Measurements from ENCODE around the gene ADH1B. TPM values are rescaled to one million over a fixed set of nuclear protein-coding genes. Genes with fewer than 3 reads are reported as not detected.

The ADH1B gene
- total and polyA plus RNA-seq, 4 donors, result 38.3 to 1,460 (median 911) TPM

- H3K4me3 ChIP-seq (ENCODE audit: low read depth in 1 of 3, low read length in 3 of 3), result no peak overlapping the region
- H3K9ac ChIP-seq (ENCODE audit: low read depth in 1 of 2, low read length in 2 of 2), result no peak overlapping the region
- peaks cover 0 to 31% (median 18%) of the 10 kb centered on the region in 4 donors for H3K36me3 ChIP-seq (ENCODE audit: control insufficient read depth in 4 of 4, insufficient read depth in 3 of 4, low read depth in 1 of 4, low read length in 3 of 4)
- TF ChIP-seq RXRA (IDR thresholded peaks at IDR 0.05) (no peak), JUND (IDR thresholded peaks at IDR 0.05) (no peak), GABPA (IDR thresholded peaks at IDR 0.05 in 1 of 2, conservative IDR thresholded peaks at IDR 0.05 in 1 of 2) (no peak), EGR1 (IDR thresholded peaks at IDR 0.05; ENCODE audit: low read depth in 2 of 2) (no peak), SP1 (IDR thresholded peaks at IDR 0.05) (no peak)
- TF ChIP-seq, protein P1, sequence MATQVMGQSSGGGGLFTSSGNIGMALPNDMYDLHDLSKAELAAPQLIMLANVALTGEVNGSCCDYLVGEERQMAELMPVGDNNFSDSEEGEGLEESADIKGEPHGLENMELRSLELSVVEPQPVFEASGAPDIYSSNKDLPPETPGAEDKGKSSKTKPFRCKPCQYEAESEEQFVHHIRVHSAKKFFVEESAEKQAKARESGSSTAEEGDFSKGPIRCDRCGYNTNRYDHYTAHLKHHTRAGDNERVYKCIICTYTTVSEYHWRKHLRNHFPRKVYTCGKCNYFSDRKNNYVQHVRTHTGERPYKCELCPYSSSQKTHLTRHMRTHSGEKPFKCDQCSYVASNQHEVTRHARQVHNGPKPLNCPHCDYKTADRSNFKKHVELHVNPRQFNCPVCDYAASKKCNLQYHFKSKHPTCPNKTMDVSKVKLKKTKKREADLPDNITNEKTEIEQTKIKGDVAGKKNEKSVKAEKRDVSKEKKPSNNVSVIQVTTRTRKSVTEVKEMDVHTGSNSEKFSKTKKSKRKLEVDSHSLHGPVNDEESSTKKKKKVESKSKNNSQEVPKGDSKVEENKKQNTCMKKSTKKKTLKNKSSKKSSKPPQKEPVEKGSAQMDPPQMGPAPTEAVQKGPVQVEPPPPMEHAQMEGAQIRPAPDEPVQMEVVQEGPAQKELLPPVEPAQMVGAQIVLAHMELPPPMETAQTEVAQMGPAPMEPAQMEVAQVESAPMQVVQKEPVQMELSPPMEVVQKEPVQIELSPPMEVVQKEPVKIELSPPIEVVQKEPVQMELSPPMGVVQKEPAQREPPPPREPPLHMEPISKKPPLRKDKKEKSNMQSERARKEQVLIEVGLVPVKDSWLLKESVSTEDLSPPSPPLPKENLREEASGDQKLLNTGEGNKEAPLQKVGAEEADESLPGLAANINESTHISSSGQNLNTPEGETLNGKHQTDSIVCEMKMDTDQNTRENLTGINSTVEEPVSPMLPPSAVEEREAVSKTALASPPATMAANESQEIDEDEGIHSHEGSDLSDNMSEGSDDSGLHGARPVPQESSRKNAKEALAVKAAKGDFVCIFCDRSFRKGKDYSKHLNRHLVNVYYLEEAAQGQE (IDR thresholded peaks at IDR 0.05), result no peak
- H3K9me3 ChIP-seq (ENCODE audit: control insufficient read depth in 4 of 4, low read length in 3 of 4), result no peaks in the 10 kb centered on the region
- no peaks in the 10 kb centered on the region for H3K4me1 ChIP-seq (ENCODE audit: control insufficient read depth in 4 of 4, insufficient read depth in 4 of 4, low read length in 3 of 4)
- H3K27ac ChIP-seq (ENCODE audit: low read depth in 1 of 2, low read length in 2 of 2), result no peak overlapping the region
- DNase-seq (ENCODE audit: low spot score), result no peak
- H3K27me3 ChIP-seq (ENCODE audit: control insufficient read depth in 4 of 4, insufficient read depth in 4 of 4, low read length in 3 of 4), result no peaks in the 10 kb centered on the region
- 77% methylated on average over 3 of the region's 3 CpGs for WGBS
Observed at GRCh38 chr4:99275885-99276284, 45.3 kb downstream of the ADH1B start.

DNA sequence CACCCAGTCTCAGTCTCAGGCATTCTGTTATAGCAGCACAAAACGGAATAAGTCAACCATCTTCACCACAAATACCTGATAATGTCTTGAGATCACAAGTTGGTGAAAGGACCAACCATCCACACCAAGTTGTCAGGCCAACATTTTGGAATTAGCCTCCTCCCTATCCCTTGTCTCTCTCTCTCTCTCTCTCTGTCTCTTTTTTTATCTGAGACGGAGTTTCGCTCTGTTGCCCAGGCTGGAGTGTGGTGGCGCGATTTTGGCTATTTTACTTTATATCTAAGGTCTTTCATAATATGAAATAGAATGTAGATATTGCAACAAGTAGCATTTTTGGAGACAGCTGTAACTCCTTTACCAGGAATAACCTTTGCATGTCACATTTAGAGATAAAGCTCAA, 46.2 kb downstream of the ADH1B start:
- no peaks in the 10 kb centered on the region for H3K27me3 ChIP-seq (ENCODE audit: control insufficient read depth in 4 of 4, insufficient read depth in 4 of 4, low read length in 3 of 4)
- no peak for DNase-seq (ENCODE audit: low spot score)
- no peaks in the 10 kb centered on the region for H3K4me1 ChIP-seq (ENCODE audit: control insufficient read depth in 4 of 4, insufficient read depth in 4 of 4, low read length in 3 of 4)
- H3K9me3 ChIP-seq (ENCODE audit: control insufficient read depth in 4 of 4, low read length in 3 of 4), result no peaks in the 10 kb centered on the region
- no peak overlapping the region for H3K27ac ChIP-seq (ENCODE audit: low read depth in 1 of 2, low read length in 2 of 2)
- H3K9ac ChIP-seq (ENCODE audit: low read depth in 1 of 2, low read length in 2 of 2), result no peak overlapping the region
- TF ChIP-seq FOXA2 (IDR thresholded peaks at IDR 0.05) (no peak), SP1 (IDR thresholded peaks at IDR 0.05) (no peak), HNF4G (IDR thresholded peaks at IDR 0.05) (no peak), YY1 (IDR thresholded peaks at IDR 0.05) (no peak), EGR1 (IDR thresholded peaks at IDR 0.05; ENCODE audit: low read depth in 2 of 2) (no peak), JUND (IDR thresholded peaks at IDR 0.05) (no peak), CTCF (IDR thresholded peaks at IDR 0.05; ENCODE audit: low read depth, low read length, missing input control) (no peak), RXRA (IDR thresholded peaks at IDR 0.05) (no peak), MAX (IDR thresholded peaks at IDR 0.05) (no peak), HNF4A (conservative IDR thresholded peaks at IDR 0.05) (no peak), TAF1 (conservative IDR thresholded peaks at IDR 0.05) (no peak), RAD21 (IDR thresholded peaks at IDR 0.05) (no peak), GABPA (IDR thresholded peaks at IDR 0.05 in 1 of 2, conservative IDR thresholded peaks at IDR 0.05 in 1 of 2) (no peak), FOXA1 (IDR thresholded peaks at IDR 0.05) (no peak), NR2F2 (IDR thresholded peaks at IDR 0.05) (no peak)
- TF ChIP-seq, protein P2, sequence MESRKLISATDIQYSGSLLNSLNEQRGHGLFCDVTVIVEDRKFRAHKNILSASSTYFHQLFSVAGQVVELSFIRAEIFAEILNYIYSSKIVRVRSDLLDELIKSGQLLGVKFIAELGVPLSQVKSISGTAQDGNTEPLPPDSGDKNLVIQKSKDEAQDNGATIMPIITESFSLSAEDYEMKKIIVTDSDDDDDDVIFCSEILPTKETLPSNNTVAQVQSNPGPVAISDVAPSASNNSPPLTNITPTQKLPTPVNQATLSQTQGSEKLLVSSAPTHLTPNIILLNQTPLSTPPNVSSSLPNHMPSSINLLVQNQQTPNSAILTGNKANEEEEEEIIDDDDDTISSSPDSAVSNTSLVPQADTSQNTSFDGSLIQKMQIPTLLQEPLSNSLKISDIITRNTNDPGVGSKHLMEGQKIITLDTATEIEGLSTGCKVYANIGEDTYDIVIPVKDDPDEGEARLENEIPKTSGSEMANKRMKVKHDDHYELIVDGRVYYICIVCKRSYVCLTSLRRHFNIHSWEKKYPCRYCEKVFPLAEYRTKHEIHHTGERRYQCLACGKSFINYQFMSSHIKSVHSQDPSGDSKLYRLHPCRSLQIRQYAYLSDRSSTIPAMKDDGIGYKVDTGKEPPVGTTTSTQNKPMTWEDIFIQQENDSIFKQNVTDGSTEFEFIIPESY (IDR thresholded peaks at IDR 0.05), result no peak
- TF ChIP-seq, protein P1 (IDR thresholded peaks at IDR 0.05), result no peak
- TF ChIP-seq, protein P3, sequence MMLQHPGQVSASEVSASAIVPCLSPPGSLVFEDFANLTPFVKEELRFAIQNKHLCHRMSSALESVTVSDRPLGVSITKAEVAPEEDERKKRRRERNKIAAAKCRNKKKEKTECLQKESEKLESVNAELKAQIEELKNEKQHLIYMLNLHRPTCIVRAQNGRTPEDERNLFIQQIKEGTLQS (IDR thresholded peaks at IDR 0.05), result no peak
- H3K36me3 ChIP-seq (ENCODE audit: control insufficient read depth in 4 of 4, insufficient read depth in 3 of 4, low read depth in 1 of 4, low read length in 3 of 4), result peaks cover 0 to 23% (median 14%) of the 10 kb centered on the region in 4 donors
- no peak overlapping the region for H3K4me3 ChIP-seq (ENCODE audit: low read depth in 1 of 3, low read length in 3 of 3)
- WGBS, result 49% methylated on average over 5 of the region's 5 CpGs
